GM18907 (cell line): Measurements from ENCODE around the gene SLIT1.

Experiments used
- ATAC-seq: cut with Tn5 transposase; IDR thresholded peaks from one replicate; pipeline ENCODE4 v1.9.1; 2021; ENCODE audit warnings: mild to moderate bottlenecking, moderate library complexity; ENCODE audit not compliant: unreplicated experiment

Gene SLIT1

DNA sequence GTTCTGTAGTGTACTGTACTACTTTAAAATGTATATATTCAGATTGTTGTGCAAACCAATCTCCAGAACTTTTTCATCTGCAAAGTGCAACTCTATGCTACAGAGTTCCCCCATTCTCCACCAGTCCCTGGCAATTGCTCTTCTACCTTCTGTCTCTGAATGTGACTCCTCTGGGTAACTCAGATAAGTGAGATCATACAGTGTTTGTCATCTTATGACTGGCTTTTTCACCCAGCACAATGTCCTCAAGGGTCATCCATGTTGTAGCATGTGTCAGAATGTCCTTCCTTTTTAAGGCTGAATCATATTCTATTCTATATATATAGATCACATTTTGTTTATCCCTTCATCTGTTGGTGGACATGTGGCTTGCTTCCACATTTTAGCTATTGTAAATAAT lies 10.8 kb downstream of the SLIT1 start:
- no peak for ATAC-seq

DNA sequence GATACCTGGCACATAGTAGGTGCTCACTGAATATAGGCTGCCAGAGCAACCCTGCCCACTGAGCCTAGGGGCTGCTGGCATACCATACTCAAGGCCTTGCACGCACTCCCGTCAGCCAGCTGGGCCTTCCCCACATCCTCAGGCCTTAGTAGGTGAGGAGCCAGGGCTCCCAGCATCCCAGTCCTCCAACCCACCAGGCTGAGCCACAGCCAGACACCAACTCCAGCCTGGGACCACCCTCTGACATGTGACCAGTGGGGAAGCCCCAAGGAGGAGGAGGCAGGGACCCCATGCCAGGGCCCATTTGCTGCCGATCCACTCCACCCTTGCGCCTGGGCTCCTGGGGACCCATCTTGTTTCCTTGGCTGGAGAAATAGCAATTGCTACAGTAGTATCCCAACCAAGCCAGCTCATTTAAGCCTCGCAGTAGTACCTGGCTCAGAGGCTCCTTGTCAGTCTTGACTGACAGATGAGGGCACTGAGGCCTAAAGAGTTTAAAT lies 11.4 kb downstream of the SLIT1 start:
- ATAC-seq, result no peak

DNA sequence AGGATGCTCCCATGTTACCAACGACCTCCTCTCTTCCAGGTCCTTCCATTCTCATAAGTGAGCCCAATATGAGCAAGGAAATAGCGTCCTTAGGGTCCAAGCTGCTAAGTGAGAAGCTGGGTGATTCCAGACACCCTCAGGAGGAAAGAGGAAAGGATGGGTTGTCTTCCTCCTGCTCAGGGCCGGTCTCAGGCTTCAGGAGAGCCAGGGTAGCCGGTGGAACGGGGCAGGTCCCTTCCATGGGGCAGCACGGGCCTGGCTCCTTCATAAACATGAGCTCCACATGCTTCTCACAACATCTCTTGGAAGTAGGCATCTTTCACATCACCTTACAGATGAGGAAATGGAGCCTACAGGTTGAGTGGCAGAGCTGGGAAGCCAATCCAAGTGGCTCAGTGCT lies 12.7 kb downstream of the SLIT1 start:
- no peak for ATAC-seq

GRCh38 chr10:97171001-97171400 lies 14.8 kb downstream of the SLIT1 start:
- ATAC-seq, result no peak

GRCh38 chr10:97169911-97170693 lies 15.7 kb downstream of the SLIT1 start:
- ATAC-seq, result no peak

- no peak for ATAC-seq
Measured at GRCh38 chr10:97169063-97169462, 16.7 kb downstream of the SLIT1 start.

DNA sequence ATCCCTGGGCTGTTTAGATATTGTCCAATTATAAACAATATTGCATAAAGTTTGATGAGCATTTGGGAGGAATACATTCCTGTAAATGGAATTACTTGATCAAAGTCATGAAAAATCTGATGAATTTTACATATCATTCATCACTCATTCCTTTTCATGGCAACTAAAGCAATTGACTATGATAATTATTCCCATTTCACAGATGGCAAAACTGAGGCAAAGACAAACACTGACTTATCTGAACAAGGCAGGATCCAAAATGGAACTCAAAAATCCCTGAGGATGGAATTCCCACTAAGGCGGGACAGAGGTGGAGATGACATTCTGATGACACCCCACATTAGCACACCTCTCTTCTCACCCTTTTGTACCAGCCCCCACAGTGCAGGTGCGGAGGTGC lies 17.1 kb downstream of the SLIT1 start:
- ATAC-seq, result no peak

DNA sequence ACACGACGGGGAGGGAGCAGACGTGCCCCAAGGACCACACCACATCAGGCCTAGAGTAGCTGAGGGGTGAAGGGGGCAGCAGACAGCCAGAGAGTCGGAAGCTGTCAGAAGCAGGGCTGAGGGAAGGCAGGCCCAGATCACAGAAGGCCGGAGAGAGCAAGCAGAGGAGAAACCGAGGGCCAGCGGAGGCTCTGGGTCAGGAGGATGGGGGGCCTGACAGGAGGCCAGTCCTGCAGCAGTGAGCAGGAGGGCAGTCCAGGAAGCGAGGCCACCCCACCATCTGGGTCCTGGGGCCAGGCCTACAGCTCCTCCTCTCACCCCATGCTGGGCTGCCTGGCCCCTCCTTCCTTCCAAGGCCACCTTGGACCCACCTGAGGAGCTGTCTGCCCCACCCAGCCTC lies 20.3 kb downstream of the SLIT1 start:
- ATAC-seq, result no peak

DNA sequence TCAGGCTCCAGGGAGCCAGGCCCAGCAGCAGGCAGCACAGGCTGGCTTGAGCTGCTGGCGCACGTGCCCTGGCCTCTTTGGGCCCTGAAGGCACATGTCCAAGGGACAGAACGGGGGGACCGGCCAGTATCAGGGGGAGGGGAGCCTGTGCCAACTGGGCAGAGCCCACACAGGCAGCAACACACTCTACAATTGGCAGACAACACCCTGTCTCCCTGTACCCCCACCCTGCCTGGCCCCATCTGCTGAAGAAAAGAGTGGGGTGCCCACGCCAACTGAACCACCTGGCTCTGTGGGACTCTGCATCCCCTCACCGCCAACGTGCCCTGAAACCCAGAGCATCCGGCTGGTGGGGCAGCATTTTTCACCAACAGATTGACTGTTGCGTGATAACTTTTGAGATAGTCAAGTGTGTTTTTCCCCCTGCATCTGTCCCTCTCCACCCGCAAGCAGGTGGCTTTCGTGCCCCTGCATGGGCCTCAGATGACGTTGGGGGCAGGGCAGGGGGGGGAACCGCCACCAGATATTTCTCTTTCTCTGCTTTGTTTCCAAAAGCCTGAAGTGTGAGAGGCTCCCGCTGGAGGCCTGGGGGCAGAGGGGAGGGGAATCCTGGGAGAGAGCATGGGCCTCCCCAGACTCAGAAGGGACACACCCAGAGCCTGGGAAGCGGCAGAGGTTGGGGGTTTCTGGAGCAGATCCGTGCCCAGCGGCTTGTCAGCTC lies 21.8 kb downstream of the SLIT1 start:
- ATAC-seq, result no peak

GRCh38 chr10:97163181-97163580 lies 22.6 kb downstream of the SLIT1 start:
- no peak for ATAC-seq

GRCh38 chr10:97159646-97160305 lies 26.0 kb downstream of the SLIT1 start:
- no peak for ATAC-seq

GRCh38 chr10:97157578-97158095 lies 28.1 kb downstream of the SLIT1 start:
- ATAC-seq, result no peak

GRCh38 chr10:97154781-97155180 lies 31.0 kb downstream of the SLIT1 start:
- no peak for ATAC-seq

GRCh38 chr10:97154162-97154561 lies 31.6 kb downstream of the SLIT1 start:
- no peak for ATAC-seq

DNA sequence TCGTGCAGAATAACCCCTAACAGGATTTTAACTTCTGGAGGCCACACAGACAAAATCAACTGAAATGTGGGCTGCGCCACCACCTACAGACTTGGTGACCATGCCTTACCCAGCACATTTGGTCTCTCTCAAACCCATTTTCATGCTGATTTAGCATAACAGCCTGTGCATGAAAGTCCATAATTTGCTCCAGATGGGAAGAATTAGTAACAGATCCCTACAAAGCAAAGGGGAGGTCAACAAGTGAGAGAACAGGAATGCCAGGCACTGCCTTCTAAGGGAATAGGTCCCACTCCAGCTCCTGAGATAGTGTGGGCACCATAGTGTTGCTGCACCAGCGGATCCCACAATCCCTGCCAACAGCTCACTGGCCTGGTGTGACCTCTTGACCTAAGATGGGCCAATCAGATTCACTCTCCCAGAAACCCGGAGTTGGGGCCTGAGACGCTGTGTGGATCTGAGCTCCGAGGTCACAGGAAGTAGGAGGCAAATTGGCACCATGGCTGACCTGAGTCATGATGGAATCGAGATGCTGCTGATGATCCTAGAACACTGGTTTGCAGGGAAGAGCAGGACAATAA lies 32.4 kb downstream of the SLIT1 start:
- ATAC-seq, result no peak

DNA sequence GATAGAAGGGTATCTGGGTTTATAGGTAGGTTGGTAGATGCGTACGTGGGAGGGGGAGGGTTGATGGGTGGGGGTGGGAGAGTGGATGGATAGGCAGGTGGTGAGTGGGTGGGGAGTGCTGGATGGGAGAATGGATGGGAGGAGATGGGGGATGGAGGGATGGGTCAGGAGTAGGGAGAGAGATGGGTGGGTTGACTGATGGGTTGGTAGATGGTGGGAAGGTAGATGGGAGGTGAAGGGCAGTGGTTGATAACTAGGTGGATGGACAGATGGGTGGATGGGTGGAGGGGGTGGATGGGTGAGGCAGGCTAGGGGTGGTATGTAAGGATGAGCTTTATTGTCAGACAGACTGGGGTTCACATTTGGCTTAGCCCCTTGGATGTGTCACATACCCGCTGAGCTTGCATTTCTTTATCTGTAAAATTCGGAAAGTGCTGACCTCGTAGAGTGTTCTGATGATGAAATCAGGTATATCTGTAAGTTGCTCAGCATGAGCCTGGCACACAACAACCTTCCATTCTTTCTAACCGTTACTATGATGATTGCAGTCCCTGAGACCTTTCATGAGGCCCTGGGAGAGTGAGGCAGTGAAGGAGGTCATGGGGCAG lies 34.3 kb downstream of the SLIT1 start:
- no peak for ATAC-seq

DNA sequence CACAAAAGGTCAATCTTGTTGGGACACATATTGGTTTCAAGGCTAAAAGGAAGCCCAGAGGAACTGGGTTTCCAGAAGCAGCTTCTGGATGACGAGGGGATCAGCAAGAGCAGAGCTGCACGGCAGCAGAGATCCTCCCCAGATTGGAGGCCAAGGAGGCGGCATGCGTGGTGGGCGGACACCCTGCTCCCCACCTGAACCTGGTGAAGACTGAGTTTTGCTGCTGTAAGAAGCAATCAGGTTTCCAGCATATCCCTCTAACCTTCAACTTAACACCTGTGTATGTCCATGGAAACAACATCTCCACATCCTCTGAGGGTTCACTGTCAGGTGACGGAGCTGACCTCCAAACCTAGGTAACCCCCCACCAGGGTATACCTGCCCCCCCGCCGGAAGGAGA lies 35.1 kb downstream of the SLIT1 start:
- ATAC-seq, result no peak

GRCh38 chr10:97150013-97150595 lies 35.7 kb downstream of the SLIT1 start:
- ATAC-seq, result no peak

DNA sequence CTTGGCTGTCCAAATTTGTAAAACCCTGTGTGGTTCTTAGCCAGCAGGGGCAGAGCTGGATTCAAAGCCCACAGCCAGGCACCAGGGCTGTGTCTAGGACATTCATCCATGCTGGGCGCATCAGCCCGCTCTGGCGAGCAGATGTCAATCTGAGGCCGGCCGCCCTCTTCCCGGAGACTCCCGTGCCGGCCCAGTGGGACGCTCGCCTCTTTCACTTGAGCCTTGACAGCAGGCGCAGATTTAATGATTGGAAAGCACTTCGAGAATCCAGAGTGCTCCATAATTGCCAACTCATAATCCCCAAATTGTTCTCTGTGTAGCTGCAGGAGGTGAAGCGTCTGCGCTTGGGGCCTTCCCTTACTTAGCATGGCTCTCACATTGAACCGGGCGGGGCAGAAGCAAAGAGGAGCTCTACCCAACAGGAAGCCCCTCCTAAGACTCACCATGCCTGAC lies 36.7 kb downstream of the SLIT1 start:
- ATAC-seq, result no peak

DNA sequence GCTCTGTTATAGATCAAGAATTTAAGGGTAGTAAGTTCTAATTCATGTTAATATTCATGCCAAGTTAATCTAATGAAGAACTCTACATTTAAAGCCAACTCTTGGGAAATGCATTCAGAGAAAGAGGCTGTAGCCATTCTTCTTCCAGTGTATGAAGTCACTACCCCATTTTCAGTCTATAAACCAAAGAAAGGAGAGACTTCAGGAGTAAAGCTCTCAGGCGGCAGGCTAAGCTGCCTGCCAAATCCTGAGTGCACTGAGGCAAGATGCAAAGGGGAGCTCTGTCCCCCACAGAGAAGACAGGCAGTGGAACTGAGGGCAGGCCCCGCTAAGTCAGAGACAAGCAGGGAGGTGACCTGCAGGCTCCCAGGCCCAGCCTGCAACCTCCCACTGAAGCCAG lies 41.5 kb downstream of the SLIT1 start:
- ATAC-seq, result no peak
